ENCODE measurements around the gene CXorf58.
A peak's percentile ranks its signal among the peaks of the same experiment; 100 is the strongest.

CXorf58 gene

GRCh38 chrX:23901805-23902204, 6.0 kb upstream of the CXorf58 start:
- DNase-seq, result peak; percentile 35 to 71

- DNase-seq, result peak in 1 of 2 experiments; percentile 68
These were observed 5.4 kb upstream of the CXorf58 start for GRCh38 chrX:23902419-23902818.

- DNase-seq, result no peak
These were observed 3.7 kb upstream of the CXorf58 start for GRCh38 chrX:23904096-23904495.

GRCh38 chrX:23907111-23907497, 702 bp upstream of the CXorf58 start:
- peak; percentile 44 to 70 for DNase-seq

- DNase-seq, result peak; percentile 56 to 78
These were observed 606 bp downstream of the CXorf58 start for GRCh38 chrX:23908219-23909004.

GRCh38 chrX:23911126-23911835, 3.5 kb downstream of the CXorf58 start:
- DNase-seq, result no peak

- no peak for DNase-seq
These were observed 11.3 kb downstream of the CXorf58 start for GRCh38 chrX:23919148-23919547.

GRCh38 chrX:23919706-23920320, 12.0 kb downstream of the CXorf58 start:
- peak in 1 of 2 experiments; percentile 9 for DNase-seq

- no peak for DNase-seq
These were observed 18.2 kb downstream of the CXorf58 start for GRCh38 chrX:23926015-23926414.

- no peak for DNase-seq
These were observed 23.2 kb downstream of the CXorf58 start for GRCh38 chrX:23930894-23931604.

- no peak for DNase-seq
These were observed 24.2 kb downstream of the CXorf58 start for GRCh38 chrX:23932046-23932445.

GRCh38 chrX:23935106-23935505, 27.3 kb downstream of the CXorf58 start:
- no peak for DNase-seq

- DNase-seq, result peak; percentile 20 to 61
These were observed 28.4 kb downstream of the CXorf58 start for GRCh38 chrX:23936180-23936579.

GRCh38 chrX:23937100-23937499, 29.3 kb downstream of the CXorf58 start:
- peak; percentile 63 to 78 for DNase-seq

- DNase-seq, result no peak
These were observed 30.9 kb downstream of the CXorf58 start for GRCh38 chrX:23938690-23939089.

GRCh38 chrX:23939203-23939602, 31.4 kb downstream of the CXorf58 start:
- no peak for DNase-seq

- no peak for DNase-seq
These were observed 36.4 kb downstream of the CXorf58 start for GRCh38 chrX:23944234-23944633.

GRCh38 chrX:23945206-23945605, 37.4 kb downstream of the CXorf58 start:
- no peak for DNase-seq

- no peak for DNase-seq
These were observed 44.6 kb downstream of the CXorf58 start for GRCh38 chrX:23952391-23952790.

- no peak for DNase-seq
These were observed 45.4 kb downstream of the CXorf58 start for GRCh38 chrX:23952984-23953907.

GRCh38 chrX:23953908-23954269, 46.1 kb downstream of the CXorf58 start:
- no peak for DNase-seq

GRCh38 chrX:23954396-23954795, 46.6 kb downstream of the CXorf58 start:
- DNase-seq, result no peak
